GM23338 (cell line): Measurements from ENCODE around the gene GALNT9. TPM values are rescaled to one million over a fixed set of nuclear protein-coding genes. Genes with fewer than 3 reads are reported as not detected.
"Not testable (repeated sequence)": the region's sequence is repeated elsewhere in the genome, so short reads cannot be mapped to it uniquely, and the experiment has no call there.

ENCODE experiments used
- ATAC-seq: fragments of 200-7000 bp; cut with Tn5 transposase; 3 replicates; pipeline ENCODE4 v1.9.1; 2020
- DNase-seq: peaks from one replicate; pipeline ENCODE4 v3.0.0-alpha.2; 2015; ENCODE audit warnings: low spot score
- H2AFZ ChIP-seq: fragments of 200-600 bp; sonication (generic); 2 replicates; pipeline ENCODE4 v1.8.0; 2016; ENCODE audit warnings: antibody characterized with exemption, mild to moderate bottlenecking, moderate library complexity
- H3F3A ChIP-seq: fragments of 200-600 bp; sonication (generic); replicated peaks from 2 replicates; pipeline ENCODE4 v1.8.0; 2017; ENCODE audit warnings: antibody characterized with exemption, mixed run types, low read depth
- H3K27ac ChIP-seq: fragments of 200-600 bp; sonication (generic); 2 replicates; pipeline ENCODE4 v1.6.1; 2016; ENCODE audit warnings: low read depth
- H3K27me3 ChIP-seq: fragments of 200-600 bp; sonication (generic); 2 replicates; pipeline ENCODE4 v1.8.0; 2016; ENCODE audit warnings: mild to moderate bottlenecking, mixed run types, moderate library complexity; ENCODE audit not compliant: insufficient read depth
- H3K36me3 ChIP-seq: fragments of 200-600 bp; sonication (generic); 2 replicates; pipeline ENCODE4 v1.8.0; 2016; ENCODE audit warnings: mild to moderate bottlenecking; ENCODE audit not compliant: insufficient read depth
- H3K4me1 ChIP-seq: fragments of 200-600 bp; sonication (generic); 2 replicates; pipeline ENCODE4 v1.8.0; 2016; ENCODE audit warnings: mild to moderate bottlenecking, moderate library complexity; ENCODE audit not compliant: insufficient read depth
- H3K4me2 ChIP-seq: fragments of 200-600 bp; sonication (generic); 2 replicates; pipeline ENCODE4 v1.7.1; 2017; ENCODE audit warnings: mixed run types
- H3K4me3 ChIP-seq: fragments of 200-600 bp; sonication (generic); 2 replicates; pipeline ENCODE4 v1.6.1; 2016; ENCODE audit warnings: mixed run types
- H3K79me2 ChIP-seq: fragments of 200-600 bp; sonication (generic); replicated peaks from 2 replicates; pipeline ENCODE4 v1.8.0; 2017; ENCODE audit warnings: mild to moderate bottlenecking; ENCODE audit not compliant: insufficient read depth
- H3K9me2 ChIP-seq: fragments of 200-600 bp; sonication (generic); 2 replicates; pipeline ENCODE4 v1.8.0; 2017; ENCODE audit not compliant: insufficient read depth
- H4K20me1 ChIP-seq: fragments of 200-600 bp; sonication (generic); replicated peaks from 2 replicates; pipeline ENCODE4 v1.8.0; 2017; ENCODE audit warnings: mild to moderate bottlenecking; ENCODE audit not compliant: insufficient read depth
- H3K27ac Mint-ChIP-seq: 2 replicates; pipeline ENCODE4 v1.8.0; 2020; ENCODE audit warnings: inconsistent platforms, mild to moderate bottlenecking, moderate library complexity, mixed read lengths
- H3K27me3 Mint-ChIP-seq: 3 replicates; pipeline ENCODE4 v1.8.0; 2022; ENCODE audit warnings: low read depth, mild to moderate bottlenecking, moderate library complexity, mixed read lengths, inconsistent platforms; ENCODE audit not compliant: insufficient read depth, poor library complexity
- H3K36me3 Mint-ChIP-seq: 3 replicates; pipeline ENCODE4 v1.8.0; 2021; ENCODE audit warnings: low read depth, mild to moderate bottlenecking, inconsistent platforms, moderate library complexity, mixed read lengths
- H3K4me1 Mint-ChIP-seq: 3 replicates; pipeline ENCODE4 v1.8.0; 2020; ENCODE audit warnings: mild to moderate bottlenecking, inconsistent platforms, mixed read lengths
- H3K4me3 Mint-ChIP-seq: 3 replicates; pipeline ENCODE4 v1.8.0; 2021; ENCODE audit warnings: moderate library complexity, mild to moderate bottlenecking, inconsistent platforms, mixed read lengths
- H3K9me3 Mint-ChIP-seq: 3 replicates; pipeline ENCODE4 v1.8.0; 2020; ENCODE audit warnings: moderate library complexity, mild to moderate bottlenecking, inconsistent platforms, mixed read lengths
- EZH2 ChIP-seq: fragments of 200-600 bp; sonication (generic); IDR thresholded peaks from one replicate; pipeline ENCODE4 v1.8.0; 2017; ENCODE audit warnings: antibody characterized with exemption, mild to moderate bottlenecking, low read depth; ENCODE audit not compliant: unreplicated experiment
- JUNB ChIP-seq: IDR thresholded peaks from one replicate; pipeline ENCODE4 v1.6.1; 2016; ENCODE audit warnings: antibody characterized with exemption; ENCODE audit not compliant: unreplicated experiment
- NANOG ChIP-seq: IDR thresholded peaks from 2 replicates; pipeline ENCODE4 v1.6.1; 2016; ENCODE audit warnings: antibody characterized with exemption, borderline replicate concordance
- REST ChIP-seq: IDR thresholded peaks from one replicate; pipeline ENCODE4 v1.6.1; 2018; ENCODE audit warnings: antibody characterized with exemption; ENCODE audit not compliant: unreplicated experiment
- STAT1 ChIP-seq: IDR thresholded peaks from one replicate; pipeline ENCODE4 v1.6.1; 2016; ENCODE audit warnings: antibody characterized with exemption; ENCODE audit not compliant: unreplicated experiment
- ZNF331 ChIP-seq: fragments of 250-450 bp; sonication (Bioruptor Pico); IDR thresholded peaks from 2 replicates; pipeline ENCODE4 v1.5.0; 2020; ENCODE audit warnings: low read depth, mild to moderate bottlenecking, moderate library complexity
- polyA plus RNA-seq: library from polyadenylated mRNA; unstranded; fragments of >200 nt; fragmentation: Nextera tagmentation; extraction: Ambion mirVana; gene quantifications from 2 replicates; pipeline ENCODE4 v1.2.1, GENCODE V29; 2016
- total RNA-seq: library from RNA; depleted of rRNA; stranded (reverse); fragments of >200 nt; shearing (Covaris generic); gene quantifications from 2 replicates; pipeline ENCODE4 v1.2.3, GENCODE V29; 2014

GALNT9 gene
- total and polyA plus RNA-seq, 2 experiments from 2014 or later, result 0.81 to 2.5 TPM

GRCh38 chr12:132359551-132359950 lies 30.2 kb upstream of the GALNT9 start:
- Histone ChIP-seq H3K79me2 (no peaks in the 10 kb centered on the region), H3K9me2 (no peaks in the 10 kb centered on the region), H4K20me1 (no peaks in the 10 kb centered on the region), H3F3A (no peaks in the 10 kb centered on the region), H2AFZ (no peak overlapping the region), H3K4me1 (no peaks in the 10 kb centered on the region), H3K4me3 (no peak overlapping the region), H3K27ac (no peak overlapping the region), H3K36me3 (no peaks in the 10 kb centered on the region), H3K27me3 (no peaks in the 10 kb centered on the region), H3K4me2 (no peak overlapping the region)
- H3K27me3 Mint-ChIP-seq, result peaks cover 22% of the 10 kb centered on the region
- H3K36me3 Mint-ChIP-seq, result peaks cover 6% of the 10 kb centered on the region; the same call in 2 of the 3 replicates
- no peak for ATAC-seq
- H3K27ac Mint-ChIP-seq, result no peak overlapping the region
- peaks cover 13% of the 10 kb centered on the region for H3K9me3 Mint-ChIP-seq
- no peak for DNase-seq
- H3K4me1 Mint-ChIP-seq, result peaks cover 9% of the 10 kb centered on the region; the same call in 2 of the 3 replicates
- no peak for TF ChIP-seq EZH2
- no peak for TF ChIP-seq STAT1
- TF ChIP-seq ZNF331, result no peak
- TF ChIP-seq NANOG, result no peak
- no peak for TF ChIP-seq REST
- no peak for TF ChIP-seq JUNB
- no peak overlapping the region for H3K4me3 Mint-ChIP-seq

- H4K20me1 ChIP-seq, H2AFZ ChIP-seq, H3K27me3 ChIP-seq, H3K36me3 ChIP-seq, H3K27ac ChIP-seq, H3K4me2 ChIP-seq, H3K4me3 ChIP-seq, H3K27ac Mint-ChIP-seq, H3K4me1 ChIP-seq, H3K79me2 ChIP-seq, H3K36me3 Mint-ChIP-seq, H3K4me3 Mint-ChIP-seq, ATAC-seq, DNase-seq, H3F3A ChIP-seq, H3K9me2 ChIP-seq: not testable (repeated sequence)
- H3K27me3 Mint-ChIP-seq, result peaks cover 26% of the 10 kb centered on the region
- peaks cover 12% of the 10 kb centered on the region; the same call in 2 of the 3 replicates for H3K4me1 Mint-ChIP-seq
- H3K9me3 Mint-ChIP-seq, result peaks cover 13% of the 10 kb centered on the region
Measured at GRCh38 chr12:132358241-132359225, 29.1 kb upstream of the GALNT9 start.
